HG03064 (cell line): ENCODE results near the gene STK16.
"Not testable (repeated sequence)": the region's sequence is repeated elsewhere in the genome, so short reads cannot be mapped to it uniquely, and the experiment has no call there.

ENCODE experiments used
- ATAC-seq: cut with Tn5 transposase; IDR thresholded peaks from one replicate; pipeline ENCODE4 v1.9.1; 2021; ENCODE audit warnings: low read depth; ENCODE audit not compliant: unreplicated experiment

Gene STK16

DNA sequence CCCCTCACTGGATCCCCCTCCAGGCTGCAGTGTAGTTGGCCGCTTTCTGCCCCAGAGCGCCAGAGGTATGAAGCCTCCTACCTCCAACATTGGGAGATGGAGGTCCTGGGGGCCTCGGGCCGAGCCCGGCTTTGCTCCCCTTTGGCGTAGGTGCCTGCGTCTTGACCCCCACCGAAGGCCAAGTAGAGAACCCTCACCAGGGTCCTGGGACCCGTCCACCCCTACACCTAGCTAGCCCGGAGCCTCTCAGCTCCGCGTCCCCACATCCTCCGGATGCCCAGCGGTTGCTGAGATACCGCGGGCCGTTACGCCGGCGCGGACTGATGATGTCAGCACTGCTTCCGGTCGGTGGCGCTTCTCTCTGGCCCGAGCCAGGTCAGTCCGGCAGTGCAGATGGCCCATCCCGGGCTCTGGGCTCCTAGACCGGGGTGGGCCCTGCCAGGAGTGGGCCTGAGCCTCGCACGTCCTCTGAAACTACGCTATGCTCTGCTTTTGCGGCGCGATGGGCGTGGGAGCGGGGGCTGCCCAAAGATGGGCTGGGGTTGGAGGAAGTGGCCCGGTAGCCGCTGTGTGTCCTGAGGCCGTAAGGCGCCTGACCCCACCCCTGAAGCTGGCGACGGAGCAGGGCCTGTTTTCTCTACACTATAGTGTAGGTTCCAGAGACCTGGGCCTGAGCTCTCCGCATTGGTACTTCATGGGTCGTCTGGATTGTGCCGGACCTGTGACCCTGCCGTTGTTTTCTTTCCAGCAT lies at the start of gene STK16, which contains the start of gene GLB1L:
Gene STK16, plus strand, starts transcription at position 332 of the 751 bp plus-strand sequence. CDS start 521 bp downstream, outside the sequence.
Gene GLB1L, minus strand, starts transcription at position 297 of the 751 bp plus-strand sequence. CDS start 1,871 bp downstream, outside the sequence.
- peak; percentile 54 for ATAC-seq

GRCh38 chr2:219197388-219197787 lies 47.9 kb upstream of the STK16 start:
- ATAC-seq, result no peak

- no peak for ATAC-seq
Measured at GRCh38 chr2:219198974-219199373, 46.3 kb upstream of the STK16 start.

- no peak for ATAC-seq
Measured at GRCh38 chr2:219199470-219200211, 45.6 kb upstream of the STK16 start.

GRCh38 chr2:219200502-219201326 lies 44.6 kb upstream of the STK16 start:
- ATAC-seq, result not testable (repeated sequence)

- ATAC-seq, result not testable (repeated sequence)
Measured at GRCh38 chr2:219201331-219201730, 43.9 kb upstream of the STK16 start.

DNA sequence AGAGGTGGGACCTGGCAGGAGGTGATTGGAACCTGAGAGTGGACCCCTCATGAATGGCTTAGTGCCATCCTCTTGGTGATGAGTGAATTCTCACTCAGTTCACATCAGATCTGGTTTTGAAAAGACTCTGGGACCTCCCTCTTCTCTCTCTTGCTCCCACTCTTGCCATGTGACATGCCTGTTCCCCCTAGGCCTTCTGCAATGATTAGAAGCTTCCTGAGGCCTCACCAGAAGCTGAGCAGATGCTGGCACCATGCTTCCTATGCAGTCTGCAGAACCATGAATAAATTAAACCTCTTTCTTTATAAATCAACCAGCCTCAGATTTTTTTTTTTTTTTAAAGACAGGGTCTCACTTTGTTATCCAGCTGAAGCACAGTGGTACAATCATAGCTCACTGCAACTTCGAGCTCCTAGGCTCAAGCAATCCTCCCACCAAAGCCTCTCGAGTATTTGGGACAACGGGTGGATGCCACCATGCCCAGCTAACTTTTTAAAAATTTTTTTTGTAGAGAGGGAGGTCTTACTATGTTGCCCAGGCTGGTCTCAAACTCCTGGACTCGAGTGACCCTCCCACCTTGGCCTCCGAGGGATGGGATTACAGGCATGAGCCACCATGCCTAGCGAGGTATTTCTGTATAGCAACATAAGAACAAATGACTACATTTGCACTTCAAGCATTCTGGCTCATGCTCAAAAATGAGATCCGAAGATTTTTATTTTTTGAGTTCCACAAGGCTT lies 40.7 kb upstream of the STK16 start:
- ATAC-seq, result no peak

GRCh38 chr2:219205165-219205538 lies 40.1 kb upstream of the STK16 start:
- ATAC-seq, result no peak

- ATAC-seq, result no peak
Measured at GRCh38 chr2:219205981-219206327, 39.3 kb upstream of the STK16 start.

GRCh38 chr2:219206328-219207133 lies 38.7 kb upstream of the STK16 start, which contains the start of gene ZFAND2B:
TSS of gene ZFAND2B (plus strand) at chr2:219206782. CDS start at chr2:219206988, 206 bp downstream.
- peak; percentile 99 for ATAC-seq

DNA sequence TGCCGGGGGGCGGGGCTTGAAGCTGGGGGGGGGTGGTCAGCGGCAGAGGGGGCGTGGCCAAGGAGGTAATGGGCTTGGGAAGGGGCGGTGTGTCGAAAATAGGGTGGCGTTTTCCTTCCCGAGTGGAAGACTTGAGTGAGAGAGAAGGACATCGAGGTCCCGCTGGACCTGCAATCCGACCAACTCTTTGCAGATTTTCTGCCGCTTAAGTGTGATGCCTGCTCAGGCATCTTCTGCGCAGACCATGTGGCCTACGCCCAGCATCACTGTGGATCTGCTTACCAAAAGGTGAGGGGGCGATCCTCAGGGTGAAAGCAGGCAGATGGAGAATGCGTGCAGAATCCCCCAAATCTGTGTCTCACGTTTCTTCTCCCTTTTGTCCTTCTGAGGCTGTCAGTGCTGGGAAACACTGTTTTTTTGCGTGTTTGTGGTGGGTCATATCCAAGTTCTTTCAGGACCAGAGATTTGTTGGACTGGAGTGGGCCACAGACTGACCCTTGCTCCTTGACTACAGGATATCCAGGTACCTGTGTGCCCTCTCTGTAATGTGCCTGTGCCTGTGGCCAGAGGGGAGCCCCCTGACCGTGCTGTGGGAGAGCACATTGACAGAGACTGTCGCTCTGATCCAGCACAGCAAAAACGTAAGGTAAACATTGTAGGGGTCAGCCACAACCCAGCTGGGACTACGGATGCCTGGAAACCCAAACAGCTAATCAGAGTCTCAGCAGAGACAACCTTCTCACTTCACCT lies 38.0 kb upstream of the STK16 start:
- no peak for ATAC-seq

DNA sequence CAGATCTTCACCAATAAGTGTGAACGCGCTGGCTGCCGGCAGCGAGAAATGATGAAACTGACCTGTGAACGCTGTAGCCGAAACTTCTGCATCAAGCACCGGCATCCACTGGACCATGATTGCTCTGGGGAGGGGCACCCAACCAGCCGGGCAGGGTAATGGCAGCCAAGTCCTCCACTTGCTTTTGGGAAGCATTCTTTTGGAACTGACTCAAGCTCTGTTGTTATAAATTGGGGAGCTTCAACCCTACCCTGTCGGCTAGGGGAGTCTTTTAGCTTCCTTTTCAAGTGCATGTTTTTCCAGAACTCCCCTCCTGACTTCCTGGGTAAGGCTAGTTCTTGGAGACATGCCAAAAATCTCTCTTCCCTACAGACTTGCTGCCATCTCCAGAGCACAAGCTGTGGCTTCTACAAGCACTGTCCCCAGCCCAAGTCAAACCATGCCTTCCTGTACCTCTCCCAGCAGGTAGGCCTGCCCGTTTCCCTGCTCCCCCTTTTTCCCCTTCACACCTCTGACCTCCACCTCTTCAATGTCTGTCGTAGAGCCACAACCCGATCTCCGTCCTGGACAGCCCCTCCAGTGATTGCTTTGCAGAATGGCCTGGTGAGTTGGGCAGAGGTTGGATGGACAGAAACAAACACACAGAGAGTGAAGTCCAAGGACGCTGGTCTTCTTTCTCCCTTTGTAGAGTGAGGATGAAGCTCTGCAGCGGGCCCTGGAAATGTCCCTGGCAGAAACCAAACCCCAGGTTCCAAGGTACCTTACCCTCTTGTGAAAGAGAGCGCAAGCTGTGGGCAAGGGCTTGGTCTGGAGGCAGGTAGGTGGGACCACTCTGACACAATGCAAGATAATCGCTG lies 37.2 kb upstream of the STK16 start:
- no peak for ATAC-seq

GRCh38 chr2:219209236-219210195 lies 35.8 kb upstream of the STK16 start:
- no peak for ATAC-seq

DNA sequence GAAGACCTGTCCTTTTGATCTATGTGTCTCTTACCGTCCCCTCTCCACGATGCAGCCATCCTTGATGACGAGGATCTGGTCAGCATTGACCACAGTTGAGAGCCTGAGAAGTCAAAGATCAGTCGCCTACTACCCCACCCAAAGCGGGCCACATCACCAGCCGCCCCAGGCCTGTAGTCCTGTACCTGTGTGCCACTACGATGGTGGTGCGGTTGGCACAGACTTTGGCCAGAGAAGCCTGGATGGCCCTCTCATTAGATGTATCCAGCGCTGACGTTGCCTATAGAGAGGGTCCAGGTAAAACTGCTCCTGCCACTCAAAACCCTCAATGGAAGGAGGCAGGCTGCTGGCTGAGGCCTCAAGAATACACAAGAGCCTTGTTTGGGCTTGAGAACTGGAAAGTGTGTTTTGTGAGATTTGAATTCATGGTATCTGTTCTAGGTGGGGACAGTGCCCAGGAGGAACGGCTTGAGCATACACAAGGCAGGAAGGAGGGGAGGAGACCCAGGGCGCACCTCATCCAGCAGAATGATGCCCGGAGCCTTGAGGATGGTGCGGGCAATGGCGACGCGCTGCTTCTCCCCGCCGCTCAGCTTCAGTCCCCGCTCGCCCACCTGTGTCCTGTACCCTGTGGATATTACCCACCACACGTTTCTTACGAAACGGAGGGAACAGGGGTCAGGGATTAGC lies 34.9 kb upstream of the STK16 start:
- no peak for ATAC-seq

DNA sequence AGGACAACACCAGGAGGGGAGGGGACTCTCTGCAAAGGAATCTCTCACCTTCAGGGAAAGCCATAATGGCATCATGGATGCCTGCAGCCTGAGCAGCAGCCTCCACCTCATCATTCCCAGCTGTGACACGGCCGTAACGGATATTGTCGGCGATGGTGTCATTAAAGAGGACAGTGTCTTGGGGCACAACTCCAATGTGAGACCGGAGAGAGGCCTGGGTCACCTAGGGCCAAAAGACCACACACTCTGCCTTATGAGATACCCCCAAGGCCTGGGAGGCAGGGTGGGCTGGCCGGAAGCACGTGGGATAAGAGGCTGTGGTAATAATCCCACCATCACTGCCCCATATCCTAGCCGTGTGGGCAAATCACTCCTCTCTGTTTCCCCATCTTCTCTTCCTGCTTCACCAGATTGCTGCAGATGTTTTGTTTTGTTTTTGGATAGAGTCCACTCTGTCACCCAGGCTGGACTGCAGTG lies 34.4 kb upstream of the STK16 start:
- ATAC-seq, result no peak

DNA sequence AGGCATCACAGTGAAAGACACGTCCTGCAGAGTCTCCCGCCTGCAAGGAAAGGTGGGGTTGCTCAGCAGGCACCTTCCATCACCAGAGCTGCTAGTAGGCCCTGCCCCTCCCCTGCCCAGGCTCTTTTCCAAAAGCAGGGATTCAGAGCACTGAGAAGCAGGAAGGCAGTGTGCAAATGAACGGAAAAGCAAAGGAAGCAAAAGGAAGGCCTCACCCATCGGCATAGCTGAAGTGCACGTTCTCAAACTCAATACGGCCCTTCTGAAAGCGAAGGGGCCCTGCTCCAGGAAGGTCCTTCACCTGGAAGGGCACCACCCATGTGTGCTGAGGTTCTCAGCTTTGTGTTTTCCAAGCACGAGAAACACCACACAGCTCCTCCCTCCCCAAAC lies 32.3 kb upstream of the STK16 start:
- no peak for ATAC-seq
